EL (cell line): Measurements from ENCODE around the gene NCSTN.
A peak's percentile ranks its signal among the peaks of the same experiment; 100 is the strongest.

Experiments used
- DNase-seq: peaks from one replicate; pipeline ENCODE4 v3.0.0-alpha.2; 2016

Gene NCSTN

GRCh38 chr1:160342953-160343869, at the start of gene NCSTN, which contains the start of gene COPA:
TSS of gene NCSTN (plus strand) at chr1:160343383. CDS start at chr1:160343397, 14 bp downstream.
TSS of gene COPA (minus strand) at chr1:160343250. CDS start at chr1:160343170, 80 bp downstream.
- DNase-seq, result peak; percentile 96

DNA sequence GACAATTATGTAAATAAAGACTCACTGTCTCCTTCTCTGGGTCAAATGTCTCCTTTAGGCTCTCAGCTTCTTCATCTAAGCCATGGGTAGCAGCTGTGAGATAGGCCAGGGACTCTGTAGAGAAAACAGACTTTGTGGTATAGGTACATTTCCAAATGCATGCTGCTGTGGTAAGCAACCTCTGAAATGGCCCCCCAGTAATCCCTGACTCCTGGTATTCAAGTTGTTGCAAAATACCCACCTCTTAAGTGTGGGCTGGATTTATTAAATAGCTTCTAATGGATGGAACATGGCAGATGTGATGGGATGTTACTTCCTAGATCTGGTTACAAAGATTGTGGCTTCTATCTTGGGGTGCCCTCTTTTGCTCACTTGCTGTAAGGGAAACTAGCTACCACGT, 47.1 kb upstream of the NCSTN start:
- no peak for DNase-seq

- DNase-seq, result no peak
Observed at GRCh38 chr1:160300173-160300572, 43.0 kb upstream of the NCSTN start.

- no peak for DNase-seq
Observed at GRCh38 chr1:160307118-160307791, 35.9 kb upstream of the NCSTN start.

DNA sequence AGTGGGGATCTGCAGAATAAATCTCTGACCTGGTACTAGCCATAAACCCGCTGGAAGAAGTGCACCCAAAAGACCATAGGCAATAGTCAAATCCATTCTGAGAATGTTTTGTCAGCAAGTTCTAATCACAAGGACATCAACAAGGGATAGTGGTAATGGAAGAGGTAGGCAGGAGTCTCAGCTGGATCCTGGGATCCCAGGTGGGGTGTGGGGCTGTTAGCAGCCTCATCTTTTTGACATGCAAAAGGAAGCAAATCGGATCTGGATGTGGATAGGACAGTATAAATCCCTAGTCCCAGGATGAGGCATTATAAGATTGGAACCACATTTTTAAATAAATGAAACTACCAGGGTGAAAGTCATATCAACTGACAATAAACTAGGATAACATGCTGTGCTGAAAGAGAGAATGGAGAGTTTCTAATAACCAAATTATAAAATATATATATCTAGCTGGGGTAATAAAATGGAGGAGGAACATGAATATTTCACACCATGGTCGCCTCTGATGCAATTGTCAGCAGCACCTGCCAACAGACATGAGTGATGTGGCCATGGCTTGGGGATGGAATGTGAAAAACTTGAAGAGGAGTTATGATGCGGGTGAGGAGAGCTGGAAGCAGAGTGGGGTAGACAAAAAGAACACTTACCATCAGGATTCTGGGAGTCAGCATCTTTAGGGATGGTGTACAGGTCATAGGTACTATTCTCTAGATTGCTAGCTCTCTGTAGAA, 34.6 kb upstream of the NCSTN start:
- no peak for DNase-seq

DNA sequence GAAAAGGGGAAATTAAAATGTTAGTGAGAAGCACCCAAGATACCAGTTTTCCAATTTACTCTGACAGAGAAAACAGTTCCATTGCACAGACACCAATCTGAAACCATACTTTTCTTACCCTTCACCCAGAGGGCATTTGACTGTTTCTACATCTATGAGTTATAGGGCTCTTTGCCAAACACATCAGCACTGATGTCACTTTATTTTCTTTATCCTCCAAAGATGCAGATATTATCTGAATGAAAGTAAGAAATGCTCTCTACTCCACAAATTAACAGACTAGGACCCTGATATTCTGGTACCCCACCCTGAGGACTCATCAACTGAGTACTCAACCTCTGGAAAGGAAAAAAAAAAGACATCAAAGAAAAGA, 34.0 kb upstream of the NCSTN start:
- DNase-seq, result peak; percentile 65

DNA sequence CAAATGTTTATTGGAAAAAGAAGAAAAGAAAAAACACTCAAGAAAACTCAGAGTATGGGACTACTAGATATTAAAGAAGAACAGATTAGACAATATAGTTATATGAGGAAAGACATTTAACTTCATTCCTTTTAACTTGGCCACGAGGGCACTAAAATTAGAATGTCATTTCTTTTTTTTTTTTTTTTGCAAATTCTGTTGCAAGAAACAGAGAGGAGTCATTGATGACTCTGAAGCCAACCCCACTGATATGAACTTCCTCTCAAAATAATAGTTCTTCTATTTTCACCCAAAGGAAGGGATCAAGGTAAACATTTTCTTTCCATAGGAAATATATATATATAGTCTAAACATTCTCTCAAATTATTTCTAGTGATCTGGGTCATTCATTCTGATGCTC, 33.6 kb upstream of the NCSTN start:
- DNase-seq, result no peak

DNA sequence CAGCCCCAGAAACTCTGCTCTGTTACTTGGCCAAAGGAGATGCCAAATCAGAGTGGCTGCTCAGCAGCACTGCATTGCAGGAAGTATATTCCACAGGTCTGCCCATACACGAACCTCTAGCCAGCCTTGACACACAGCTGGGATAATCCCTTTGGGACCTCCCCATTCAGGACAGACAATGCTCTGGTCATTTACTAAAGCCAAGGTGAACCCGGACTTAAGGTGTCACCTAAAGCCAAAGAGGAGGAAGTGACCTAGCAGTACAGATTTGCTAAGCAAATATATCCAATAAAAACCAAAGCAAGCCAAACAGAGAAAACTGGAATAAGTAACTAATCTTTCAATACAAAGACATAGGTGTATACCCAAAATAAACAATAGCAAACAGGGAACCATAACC, 27.8 kb upstream of the NCSTN start:
- no peak for DNase-seq

DNA sequence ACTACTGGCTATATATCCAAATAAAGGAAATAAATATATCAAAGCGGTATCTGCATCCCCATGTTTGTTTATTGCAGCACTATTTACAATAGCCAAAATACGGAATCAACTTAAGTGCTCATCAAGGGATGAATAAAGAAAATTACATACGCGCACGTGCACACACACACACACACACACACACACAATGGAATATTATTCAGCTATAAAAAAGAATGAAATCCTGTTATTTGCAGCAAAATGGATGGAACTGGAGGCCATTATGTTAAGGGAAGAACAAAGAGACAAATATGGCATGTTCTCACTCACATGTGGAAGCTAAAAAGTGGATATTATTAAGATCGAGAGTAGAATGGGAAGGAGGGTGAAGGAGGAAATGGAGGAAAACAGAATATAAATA, 20.4 kb upstream of the NCSTN start:
- no peak for DNase-seq

DNA sequence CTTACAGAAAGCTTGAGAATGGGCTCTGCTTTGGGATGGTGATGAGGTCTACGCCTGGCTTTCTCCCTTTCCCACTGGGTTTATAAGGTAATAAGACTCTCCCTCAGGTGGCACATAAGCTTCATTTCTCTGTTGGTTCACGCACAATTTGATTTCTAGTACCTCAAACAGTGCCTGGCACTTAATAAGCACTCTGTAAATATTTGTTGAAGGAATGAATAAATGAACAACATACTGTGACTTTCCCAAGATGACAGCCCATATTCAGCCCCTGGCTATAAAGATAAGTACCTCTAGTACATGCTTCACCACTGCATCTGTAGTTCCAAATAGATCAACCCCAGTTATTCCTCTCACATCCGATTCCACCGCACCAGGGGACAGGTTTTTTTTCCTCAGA, 17.9 kb upstream of the NCSTN start:
- no peak for DNase-seq

GRCh38 chr1:160326418-160326817, 16.8 kb upstream of the NCSTN start:
- no peak for DNase-seq

DNA sequence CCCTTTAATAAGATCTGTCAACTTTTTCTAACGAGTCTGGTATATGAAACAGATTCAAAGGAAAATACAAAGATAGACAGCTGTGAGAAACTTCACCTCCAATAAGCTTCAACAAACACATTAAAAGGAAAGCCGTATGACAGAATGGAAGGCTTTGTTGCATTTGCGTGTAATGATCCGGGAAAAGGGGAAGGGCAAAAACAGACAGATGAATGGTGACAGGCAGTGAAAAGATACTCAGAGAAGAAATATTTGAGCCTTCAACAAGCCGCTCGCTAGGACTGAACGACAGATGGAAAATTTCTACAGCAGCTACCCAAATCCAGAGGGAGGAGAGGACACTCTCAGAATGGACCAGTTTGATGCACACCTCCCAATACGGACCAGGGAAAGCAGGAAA, 15.0 kb upstream of the NCSTN start:
- DNase-seq, result no peak

DNA sequence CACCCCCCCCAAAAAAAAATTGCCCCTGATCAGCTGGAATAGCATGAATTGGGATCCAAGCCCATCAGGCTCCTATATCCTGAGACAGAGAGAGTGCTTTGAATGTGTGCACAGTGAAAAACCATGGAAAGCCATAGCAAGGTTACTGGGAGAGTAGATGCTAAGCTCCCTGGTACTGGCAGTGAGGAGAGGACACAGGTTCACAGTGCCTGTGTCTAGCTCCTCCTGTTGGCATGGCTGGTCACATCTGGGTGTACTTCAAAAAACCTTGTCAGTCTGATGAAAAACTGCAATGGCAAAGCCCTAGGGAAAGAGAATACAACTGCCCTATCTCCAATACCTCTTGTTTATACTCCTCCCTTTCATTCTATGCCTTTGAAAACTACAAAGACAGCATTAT, 13.1 kb upstream of the NCSTN start:
- DNase-seq, result no peak

- no peak for DNase-seq
Observed at GRCh38 chr1:160332516-160332915, 10.7 kb upstream of the NCSTN start.

DNA sequence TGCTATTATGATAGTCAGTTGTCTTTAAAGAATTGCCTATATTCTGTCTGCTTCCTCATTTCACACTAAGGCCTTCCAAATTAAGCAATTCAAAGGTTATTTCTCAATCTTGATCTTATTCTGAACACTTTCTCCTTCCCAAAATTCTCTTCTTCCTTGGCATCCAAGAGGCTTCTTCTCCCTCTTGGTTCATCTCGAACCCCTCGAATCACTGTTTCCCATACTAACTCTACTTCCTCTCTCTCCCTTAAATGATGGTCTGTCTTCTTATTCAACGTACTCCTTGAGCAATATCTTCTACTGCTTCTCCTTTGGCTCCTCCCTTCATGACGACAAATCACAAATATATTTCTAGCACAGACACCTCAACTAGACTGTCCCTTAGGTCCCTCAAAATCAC, 4.6 kb upstream of the NCSTN start:
- no peak for DNase-seq

DNA sequence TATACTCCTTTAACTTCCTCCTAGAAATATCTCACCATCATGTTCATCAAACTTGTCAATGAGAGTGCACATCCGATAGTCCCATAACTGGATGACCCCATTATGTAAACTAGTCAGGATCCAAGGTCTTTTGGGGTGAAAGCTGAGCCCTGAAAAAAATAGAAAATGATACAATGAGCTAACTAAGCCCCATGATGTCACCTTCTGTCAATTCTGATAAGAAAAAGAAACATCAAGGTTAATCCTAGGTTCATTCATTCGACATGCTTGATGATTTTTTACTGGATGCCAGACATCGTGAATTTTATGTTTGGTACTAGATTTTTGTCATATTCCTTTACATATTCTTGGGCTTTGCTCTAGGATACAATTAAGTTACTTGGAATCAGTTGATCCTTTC, 3.0 kb upstream of the NCSTN start:
- no peak for DNase-seq

DNA sequence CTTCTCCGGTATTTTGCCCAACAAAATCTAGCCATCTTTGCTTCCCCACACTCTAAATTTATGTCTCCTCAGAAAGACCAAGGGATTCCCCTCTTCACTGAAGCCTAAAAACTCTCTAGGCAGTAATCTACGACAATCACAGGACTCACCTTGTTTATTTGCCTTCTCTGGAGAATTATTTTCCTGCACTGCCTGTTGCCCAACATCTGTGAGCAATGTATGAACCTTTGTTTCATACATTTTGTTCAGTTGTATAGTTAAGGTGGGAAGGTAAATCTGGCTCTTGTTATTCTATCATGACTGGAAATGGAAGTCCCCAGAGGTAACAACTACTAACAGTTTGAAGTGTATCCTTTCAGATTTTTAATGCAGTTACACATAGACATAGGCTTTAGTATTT, 2.3 kb upstream of the NCSTN start:
- no peak for DNase-seq

DNA sequence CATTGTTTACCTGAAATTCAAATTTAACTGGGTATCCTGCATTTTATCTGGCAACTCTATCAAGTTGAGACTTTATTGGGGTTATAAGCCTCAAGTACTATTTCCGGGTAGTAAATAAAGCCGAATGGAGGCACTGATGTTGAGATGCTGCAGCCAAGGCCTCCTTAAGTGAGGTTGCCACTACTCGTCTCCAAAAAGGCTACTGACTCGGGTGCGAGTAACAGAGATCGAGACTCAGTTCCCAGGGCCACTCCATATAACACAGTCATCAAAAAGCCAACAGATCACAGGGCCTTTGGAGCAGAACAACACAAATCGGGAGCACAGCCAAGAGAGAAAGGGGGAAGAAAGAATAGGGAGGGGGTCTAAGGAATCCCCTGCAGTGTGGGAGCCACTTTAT, 657 bp upstream of the NCSTN start:
- DNase-seq, result peak; percentile 22

GRCh38 chr1:160344241-160344640, 1.1 kb downstream of the NCSTN start:
- no peak for DNase-seq

DNA sequence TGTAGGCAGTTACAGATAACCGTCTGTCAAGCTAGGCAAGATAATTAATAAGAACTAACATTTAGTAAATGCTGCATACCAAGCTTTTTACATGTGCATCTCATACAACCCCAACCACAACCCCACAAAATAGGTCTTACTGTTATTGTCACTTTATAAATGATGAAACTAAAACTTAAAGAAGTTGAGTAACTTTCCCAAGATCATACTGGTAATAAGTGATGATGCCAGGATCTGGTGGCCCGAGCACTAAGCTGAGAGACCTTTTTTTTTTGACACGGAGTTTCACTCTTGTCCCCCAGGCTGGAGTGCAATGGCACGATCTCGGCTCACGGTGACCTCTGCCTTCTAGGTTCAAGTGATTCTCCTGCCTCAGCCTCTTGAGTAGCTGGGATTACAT, 1.8 kb downstream of the NCSTN start:
- DNase-seq, result no peak

DNA sequence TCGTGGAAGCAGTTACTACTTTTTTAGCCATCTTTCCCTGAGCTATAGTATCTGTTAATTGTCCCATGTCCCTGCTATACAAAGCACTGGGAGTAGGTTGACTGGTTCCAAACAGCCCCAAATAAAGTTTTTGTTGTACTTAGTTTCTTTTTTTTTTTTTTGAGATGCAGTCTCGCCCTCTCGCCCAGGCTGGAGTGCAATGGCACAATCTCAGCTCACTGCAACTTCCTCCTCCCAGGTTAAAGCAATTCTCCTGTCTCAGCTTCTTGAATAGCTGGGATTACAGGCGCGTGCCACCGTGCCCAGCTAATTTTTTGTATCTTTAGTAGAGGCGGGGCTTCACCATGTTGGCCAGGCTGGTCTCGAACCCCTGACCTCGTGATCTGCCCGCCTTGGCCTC, 3.3 kb downstream of the NCSTN start:
- DNase-seq, result no peak

- no peak for DNase-seq
Observed at GRCh38 chr1:160346958-160347357, 3.8 kb downstream of the NCSTN start.

GRCh38 chr1:160351629-160352028, 8.4 kb downstream of the NCSTN start:
- DNase-seq, result no peak

GRCh38 chr1:160352555-160352954, 9.4 kb downstream of the NCSTN start:
- no peak for DNase-seq
